ENCODE measurements around the gene NCK2.

DNA sequence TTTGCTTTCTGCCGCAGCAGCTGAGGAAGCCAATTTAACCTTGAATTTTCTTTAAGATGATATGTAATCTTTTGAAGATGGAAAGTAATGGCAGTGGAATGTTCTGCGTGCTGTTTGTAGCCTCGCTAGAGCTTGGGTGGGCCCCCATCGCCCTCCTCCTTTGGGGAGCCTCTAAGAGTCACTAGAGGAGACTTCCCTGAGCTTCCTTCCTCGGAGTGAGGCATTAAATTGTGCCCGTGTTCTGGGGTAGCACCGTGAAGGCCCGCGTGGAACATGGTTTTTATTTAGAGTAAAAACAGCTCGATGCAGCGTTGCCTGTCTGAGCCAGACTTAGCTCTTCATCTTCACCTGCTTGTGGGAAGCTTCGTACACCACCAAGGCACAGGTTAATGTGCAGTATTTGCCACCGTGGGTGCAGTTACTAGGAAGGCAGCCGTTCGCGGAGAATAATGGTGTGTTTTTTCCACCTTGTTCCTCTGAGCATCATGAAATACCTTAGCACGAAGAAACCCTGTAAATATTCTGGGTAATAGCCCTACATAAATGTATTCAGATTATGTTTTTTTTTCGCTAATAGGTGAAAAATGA is 38.5 kb downstream of the NCK2 start:
- TF ChIP-seq, protein P1, sequence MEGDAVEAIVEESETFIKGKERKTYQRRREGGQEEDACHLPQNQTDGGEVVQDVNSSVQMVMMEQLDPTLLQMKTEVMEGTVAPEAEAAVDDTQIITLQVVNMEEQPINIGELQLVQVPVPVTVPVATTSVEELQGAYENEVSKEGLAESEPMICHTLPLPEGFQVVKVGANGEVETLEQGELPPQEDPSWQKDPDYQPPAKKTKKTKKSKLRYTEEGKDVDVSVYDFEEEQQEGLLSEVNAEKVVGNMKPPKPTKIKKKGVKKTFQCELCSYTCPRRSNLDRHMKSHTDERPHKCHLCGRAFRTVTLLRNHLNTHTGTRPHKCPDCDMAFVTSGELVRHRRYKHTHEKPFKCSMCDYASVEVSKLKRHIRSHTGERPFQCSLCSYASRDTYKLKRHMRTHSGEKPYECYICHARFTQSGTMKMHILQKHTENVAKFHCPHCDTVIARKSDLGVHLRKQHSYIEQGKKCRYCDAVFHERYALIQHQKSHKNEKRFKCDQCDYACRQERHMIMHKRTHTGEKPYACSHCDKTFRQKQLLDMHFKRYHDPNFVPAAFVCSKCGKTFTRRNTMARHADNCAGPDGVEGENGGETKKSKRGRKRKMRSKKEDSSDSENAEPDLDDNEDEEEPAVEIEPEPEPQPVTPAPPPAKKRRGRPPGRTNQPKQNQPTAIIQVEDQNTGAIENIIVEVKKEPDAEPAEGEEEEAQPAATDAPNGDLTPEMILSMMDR (conservative IDR thresholded peaks at IDR 0.05; ENCODE audit: low read depth, low read length) = no peak
- TF ChIP-seq EZH2 (IDR thresholded peaks at IDR 0.05; ENCODE audit: borderline replicate concordance, low read depth, low read length, poor library complexity, severe bottlenecking) = no peak

Measured in A673 (cell line).